ENCODE results near the gene IFI30. TPM values are rescaled to one million over a fixed set of nuclear protein-coding genes. Genes with fewer than 3 reads are reported as not detected.

The IFI30 gene
- total RNA-seq, 1 experiment from 2014 or later, result 20.2 TPM

- ATAC-seq (peak; percentile 0; the same call in 1 of the 2 replicates), DNase-seq (ENCODE audit: low spot score) (peak; percentile 59)
- no peaks in the 10 kb centered on the region for H3K9me3 Mint-ChIP-seq
- peak; percentile 96 for TF ChIP-seq ZNF423 (CRISPR knock-in tag; IDR thresholded peaks at IDR 0.05)
- no peak for TF ChIP-seq MYBL2 (CRISPR knock-in tag; IDR thresholded peaks at IDR 0.05)
- peaks cover 13% of the 10 kb centered on the region for H3K36me3 Mint-ChIP-seq
- POLR2A ChIA-PET, result interaction anchor here (0.9 to 1.1 kb wide), 2 partner anchors 48 to 124 kb away, joined by 4 to 8 read pairs; partner anchors contain the start of gene JUND
- H3K4me1 Mint-ChIP-seq, result peaks cover 24% of the 10 kb centered on the region
- H3K4me3 Mint-ChIP-seq, result no peak overlapping the region
- no peaks in the 10 kb centered on the region for H3K27me3 Mint-ChIP-seq (ENCODE audit: low read depth)
- no peak overlapping the region for H3K27ac Mint-ChIP-seq
- CTCF ChIA-PET, result interaction anchor here (0.6 to 1.8 kb wide), 8 partner anchors 11 to 675 kb away, joined by 3 to 12 read pairs (median 4); no protein-coding TSS in a partner anchor
These were observed 16.0 kb upstream of the IFI30 start for GRCh38 chr19:18157465-18158063.

- Mint-ChIP-seq H3K4me1 (peaks cover 24% of the 10 kb centered on the region), H3K9me3 (no peaks in the 10 kb centered on the region), H3K27me3 (ENCODE audit: low read depth) (no peaks in the 10 kb centered on the region), H3K27ac (no peak overlapping the region), H3K4me3 (no peak overlapping the region), H3K36me3 (peaks cover 19% of the 10 kb centered on the region)
- ATAC-seq (no peak), DNase-seq (ENCODE audit: low spot score) (no peak)
- POLR2A ChIA-PET, result interaction anchor here (0.6 kb wide), 1 partner anchor 74 kb away, joined by 3 read pairs; no protein-coding TSS in a partner anchor
- TF ChIP-seq EMX1 (CRISPR knock-in tag; IDR thresholded peaks at IDR 0.05) (no peak), NFATC4 (CRISPR knock-in tag; IDR thresholded peaks at IDR 0.05) (no peak), ZNF396 (CRISPR knock-in tag; IDR thresholded peaks at IDR 0.05; ENCODE audit: borderline replicate concordance) (no peak), TEAD1 (CRISPR knock-in tag; IDR thresholded peaks at IDR 0.05) (no peak), NR2C2 (CRISPR knock-in tag; IDR thresholded peaks at IDR 0.05) (no peak), PRRX2 (CRISPR knock-in tag; IDR thresholded peaks at IDR 0.05) (no peak), SP1 (CRISPR knock-in tag; conservative IDR thresholded peaks at IDR 0.05) (no peak), NFE2L1 (CRISPR knock-in tag; IDR thresholded peaks at IDR 0.05) (no peak), FOXP4 (CRISPR knock-in tag; IDR thresholded peaks at IDR 0.05) (no peak), NFYB (CRISPR knock-in tag; conservative IDR thresholded peaks at IDR 0.05; ENCODE audit: low read depth) (no peak), ZNF671 (CRISPR knock-in tag; IDR thresholded peaks at IDR 0.05) (no peak), NR1H2 (CRISPR knock-in tag; IDR thresholded peaks at IDR 0.05) (no peak), USF2 (CRISPR knock-in tag; IDR thresholded peaks at IDR 0.05) (no peak), ESRRA (CRISPR knock-in tag; IDR thresholded peaks at IDR 0.05; ENCODE audit: borderline replicate concordance) (no peak), GABPB1 (CRISPR knock-in tag; IDR thresholded peaks at IDR 0.05) (no peak), FOXK1 (CRISPR knock-in tag; IDR thresholded peaks at IDR 0.05) (no peak), ELF4 (CRISPR knock-in tag; IDR thresholded peaks at IDR 0.05; ENCODE audit: low read depth) (no peak)
- TF ChIP-seq, protein P1, sequence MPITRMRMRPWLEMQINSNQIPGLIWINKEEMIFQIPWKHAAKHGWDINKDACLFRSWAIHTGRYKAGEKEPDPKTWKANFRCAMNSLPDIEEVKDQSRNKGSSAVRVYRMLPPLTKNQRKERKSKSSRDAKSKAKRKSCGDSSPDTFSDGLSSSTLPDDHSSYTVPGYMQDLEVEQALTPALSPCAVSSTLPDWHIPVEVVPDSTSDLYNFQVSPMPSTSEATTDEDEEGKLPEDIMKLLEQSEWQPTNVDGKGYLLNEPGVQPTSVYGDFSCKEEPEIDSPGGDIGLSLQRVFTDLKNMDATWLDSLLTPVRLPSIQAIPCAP (CRISPR knock-in tag; IDR thresholded peaks at IDR 0.05), result no peak
- TF ChIP-seq, protein P2, sequence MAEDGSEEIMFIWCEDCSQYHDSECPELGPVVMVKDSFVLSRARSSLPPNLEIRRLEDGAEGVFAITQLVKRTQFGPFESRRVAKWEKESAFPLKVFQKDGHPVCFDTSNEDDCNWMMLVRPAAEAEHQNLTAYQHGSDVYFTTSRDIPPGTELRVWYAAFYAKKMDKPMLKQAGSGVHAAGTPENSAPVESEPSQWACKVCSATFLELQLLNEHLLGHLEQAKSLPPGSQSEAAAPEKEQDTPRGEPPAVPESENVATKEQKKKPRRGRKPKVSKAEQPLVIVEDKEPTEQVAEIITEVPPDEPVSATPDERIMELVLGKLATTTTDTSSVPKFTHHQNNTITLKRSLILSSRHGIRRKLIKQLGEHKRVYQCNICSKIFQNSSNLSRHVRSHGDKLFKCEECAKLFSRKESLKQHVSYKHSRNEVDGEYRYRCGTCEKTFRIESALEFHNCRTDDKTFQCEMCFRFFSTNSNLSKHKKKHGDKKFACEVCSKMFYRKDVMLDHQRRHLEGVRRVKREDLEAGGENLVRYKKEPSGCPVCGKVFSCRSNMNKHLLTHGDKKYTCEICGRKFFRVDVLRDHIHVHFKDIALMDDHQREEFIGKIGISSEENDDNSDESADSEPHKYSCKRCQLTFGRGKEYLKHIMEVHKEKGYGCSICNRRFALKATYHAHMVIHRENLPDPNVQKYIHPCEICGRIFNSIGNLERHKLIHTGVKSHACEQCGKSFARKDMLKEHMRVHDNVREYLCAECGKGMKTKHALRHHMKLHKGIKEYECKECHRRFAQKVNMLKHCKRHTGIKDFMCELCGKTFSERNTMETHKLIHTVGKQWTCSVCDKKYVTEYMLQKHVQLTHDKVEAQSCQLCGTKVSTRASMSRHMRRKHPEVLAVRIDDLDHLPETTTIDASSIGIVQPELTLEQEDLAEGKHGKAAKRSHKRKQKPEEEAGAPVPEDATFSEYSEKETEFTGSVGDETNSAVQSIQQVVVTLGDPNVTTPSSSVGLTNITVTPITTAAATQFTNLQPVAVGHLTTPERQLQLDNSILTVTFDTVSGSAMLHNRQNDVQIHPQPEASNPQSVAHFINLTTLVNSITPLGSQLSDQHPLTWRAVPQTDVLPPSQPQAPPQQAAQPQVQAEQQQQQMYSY (CRISPR knock-in tag; IDR thresholded peaks at IDR 0.05), result no peak
- CTCF ChIA-PET, result interaction anchor here (1.3 to 1.8 kb wide), 4 partner anchors 10 to 94 kb away, joined by 4 to 12 read pairs (median 7); no protein-coding TSS in a partner anchor
These were observed 15.1 kb upstream of the IFI30 start for GRCh38 chr19:18158467-18158866.

All from WTC11 (cell line).